HG03558 (cell line): ENCODE measurements around the gene MSX2.
"Not testable (repeated sequence)": the region's sequence is repeated elsewhere in the genome, so short reads cannot be mapped to it uniquely, and the experiment has no call there.

Source experiments
- ATAC-seq: cut with Tn5 transposase; IDR thresholded peaks from one replicate; pipeline ENCODE4 v1.9.1; 2021; ENCODE audit warnings: moderate number of reproducible peaks; ENCODE audit not compliant: unreplicated experiment; ENCODE audit errors: extremely low read depth

The MSX2 gene

GRCh38 chr5:174732036-174733020, 7.9 kb downstream of the MSX2 start:
- ATAC-seq = no peak

- no peak for ATAC-seq
Observed at GRCh38 chr5:174733091-174733690, 8.8 kb downstream of the MSX2 start.

GRCh38 chr5:174733836-174734235, 9.5 kb downstream of the MSX2 start:
- no peak for ATAC-seq

GRCh38 chr5:174734571-174735497, 10.5 kb downstream of the MSX2 start:
- ATAC-seq = no peak

- ATAC-seq = no peak
Observed at GRCh38 chr5:174735498-174736330, 11.3 kb downstream of the MSX2 start.

- ATAC-seq = no peak
Observed at GRCh38 chr5:174736331-174736721, 11.9 kb downstream of the MSX2 start.

GRCh38 chr5:174736777-174737176, 12.4 kb downstream of the MSX2 start:
- ATAC-seq = no peak

- ATAC-seq = no peak
Observed at GRCh38 chr5:174737330-174737729, 12.9 kb downstream of the MSX2 start.

GRCh38 chr5:174741352-174741751, 17.0 kb downstream of the MSX2 start:
- ATAC-seq = no peak

GRCh38 chr5:174744896-174745295, 20.5 kb downstream of the MSX2 start:
- ATAC-seq = no peak

- no peak for ATAC-seq
Observed at GRCh38 chr5:174745590-174746103, 21.3 kb downstream of the MSX2 start.

GRCh38 chr5:174750711-174751110, 26.3 kb downstream of the MSX2 start:
- no peak for ATAC-seq

GRCh38 chr5:174751154-174752000, 27.0 kb downstream of the MSX2 start:
- no peak for ATAC-seq

- ATAC-seq = no peak
Observed at GRCh38 chr5:174752121-174752520, 27.7 kb downstream of the MSX2 start.

- no peak for ATAC-seq
Observed at GRCh38 chr5:174755106-174755505, 30.7 kb downstream of the MSX2 start.

GRCh38 chr5:174759091-174759490, 34.7 kb downstream of the MSX2 start:
- no peak for ATAC-seq

GRCh38 chr5:174760721-174761120, 36.3 kb downstream of the MSX2 start:
- no peak for ATAC-seq

- not testable (repeated sequence) for ATAC-seq
Observed at GRCh38 chr5:174761341-174761740, 37.0 kb downstream of the MSX2 start.

- ATAC-seq = no peak
Observed at GRCh38 chr5:174764309-174764708, 39.9 kb downstream of the MSX2 start.
